WTC11 (cell line): ENCODE data around the gene CHD1L. TPM values are rescaled to one million over a fixed set of nuclear protein-coding genes. Genes with fewer than 3 reads are reported as not detected.

Experiments
- ATAC-seq: fragments of 200-7000 bp; cut with Tn5 transposase; 2 replicates; pipeline ENCODE4 v1.10.0; 2021; ENCODE audit warnings: mild to moderate bottlenecking, moderate library complexity
- CTCF ChIA-PET: fragments of 300-600 bp; sonication (Branson Sonifier 250); formaldehyde crosslinking; loops from one replicate; lab custom pipeline; 2021; ENCODE audit warnings: antibody characterized with exemption; lab: Charles Lee
- POLR2A ChIA-PET: fragments of 350-600 bp; sonication (Branson Sonifier 250); formaldehyde crosslinking; loops from one replicate; lab custom pipeline; 2021; ENCODE audit warnings: antibody characterized with exemption; lab: Charles Lee
- DNase-seq: peaks from one replicate; pipeline ENCODE4 v3.0.0; 2021; ENCODE audit warnings: low spot score
- H3K27ac Mint-ChIP-seq: 2 replicates; pipeline ENCODE4 v1.8.0; 2021; ENCODE audit warnings: mixed read lengths
- H3K27me3 Mint-ChIP-seq: 2 replicates; pipeline ENCODE4 v1.8.0; 2021; ENCODE audit warnings: low read depth, mild to moderate bottlenecking, moderate library complexity, mixed read lengths
- H3K36me3 Mint-ChIP-seq: 2 replicates; pipeline ENCODE4 v1.8.0; 2021; ENCODE audit warnings: mixed read lengths
- H3K4me1 Mint-ChIP-seq: 2 replicates; pipeline ENCODE4 v1.8.0; 2022; ENCODE audit warnings: mixed read lengths
- H3K4me3 Mint-ChIP-seq: 2 replicates; pipeline ENCODE4 v1.8.0; 2021; ENCODE audit warnings: mild to moderate bottlenecking, moderate library complexity, mixed read lengths
- H3K9me3 Mint-ChIP-seq: 2 replicates; pipeline ENCODE4 v1.8.0; 2021; ENCODE audit warnings: mixed read lengths
- E2F1 ChIP-seq: sonication (generic); formaldehyde crosslinking; IDR thresholded peaks from 2 replicates; pipeline ENCODE4 v1.8.0; 2022; ENCODE audit warnings: mild to moderate bottlenecking, missing genetic modification reagents
- E2F4 ChIP-seq: sonication (generic); formaldehyde crosslinking; IDR thresholded peaks from 2 replicates; pipeline ENCODE4 v1.8.1; 2022; ENCODE audit warnings: low read depth, mild to moderate bottlenecking, moderate library complexity, missing genetic modification reagents, borderline replicate concordance
- EMX1 ChIP-seq: fragments of 250-450 bp; sonication (Bioruptor Pico); IDR thresholded peaks from 2 replicates; pipeline ENCODE4 v1.8.0; 2021; ENCODE audit warnings: mild to moderate bottlenecking
- FOXP1 ChIP-seq: sonication (generic); formaldehyde crosslinking; IDR thresholded peaks from 2 replicates; pipeline ENCODE4 v1.8.0; 2022; ENCODE audit warnings: missing genetic modification reagents, mild to moderate bottlenecking, moderate library complexity, borderline replicate concordance
- GABPB1 ChIP-seq: sonication (generic); formaldehyde crosslinking; IDR thresholded peaks from 2 replicates; pipeline ENCODE4 v1.8.1; 2023; ENCODE audit warnings: mild to moderate bottlenecking, missing genetic modification reagents
- HMGA2 ChIP-seq: fragments of 250-450 bp; sonication (Bioruptor Pico); IDR thresholded peaks from 2 replicates; pipeline ENCODE4 v1.4.0; 2021; ENCODE audit warnings: mild to moderate bottlenecking, moderate library complexity
- JUN ChIP-seq: sonication (generic); formaldehyde crosslinking; IDR thresholded peaks from 2 replicates; pipeline ENCODE4 v1.8.0; 2023; ENCODE audit warnings: mild to moderate bottlenecking, missing genetic modification reagents
- NFATC4 ChIP-seq: fragments of 250-450 bp; sonication (Bioruptor Pico); IDR thresholded peaks from 2 replicates; pipeline ENCODE4 v1.9.0; 2021; ENCODE audit warnings: mild to moderate bottlenecking
- PRDM15 ChIP-seq: sonication (generic); formaldehyde crosslinking; IDR thresholded peaks from 2 replicates; pipeline ENCODE4 v1.8.0; 2022; ENCODE audit warnings: missing genetic modification reagents
- PRRX2 ChIP-seq: fragments of 250-450 bp; sonication (Bioruptor Pico); IDR thresholded peaks from 2 replicates; pipeline ENCODE4 v1.8.0; 2021; ENCODE audit warnings: mild to moderate bottlenecking
- SMAD3 ChIP-seq: sonication (generic); formaldehyde crosslinking; IDR thresholded peaks from 2 replicates; pipeline ENCODE4 v1.8.0; 2022; ENCODE audit warnings: missing genetic modification reagents, mild to moderate bottlenecking, borderline replicate concordance
- ZNF121 ChIP-seq: sonication (generic); formaldehyde crosslinking; IDR thresholded peaks from 2 replicates; pipeline ENCODE4 v1.8.0; 2023; ENCODE audit warnings: missing genetic modification reagents
- ZNF232 ChIP-seq: sonication (generic); formaldehyde crosslinking; IDR thresholded peaks from 2 replicates; pipeline ENCODE4 v1.8.0; 2022; ENCODE audit warnings: mild to moderate bottlenecking, missing genetic modification reagents
- ZNF263 ChIP-seq: sonication (generic); formaldehyde crosslinking; IDR thresholded peaks from 2 replicates; pipeline ENCODE4 v1.8.1; 2022; ENCODE audit warnings: low read depth, mild to moderate bottlenecking, moderate library complexity, missing genetic modification reagents
- ZNF423 ChIP-seq: fragments of 250-450 bp; sonication (Bioruptor Pico); IDR thresholded peaks from 2 replicates; pipeline ENCODE4 v2.1.2; 2022; ENCODE audit warnings: mild to moderate bottlenecking, moderate library complexity
- total RNA-seq: library from RNA; stranded (reverse); gene quantifications from 3 replicates; pipeline ENCODE4 v1.2.3, GENCODE V29; 2021
- TF ChIP-seq, protein P1 (sequence below): sonication (generic); formaldehyde crosslinking; IDR thresholded peaks from 2 replicates; pipeline ENCODE4 v1.8.1; 2023; ENCODE audit warnings: mild to moderate bottlenecking, missing genetic modification reagents
- TF ChIP-seq, protein P2 (sequence below): fragments of 250-450 bp; sonication (Bioruptor Pico); IDR thresholded peaks from 2 replicates; pipeline ENCODE4 v1.8.0; 2021; ENCODE audit warnings: mild to moderate bottlenecking
- TF ChIP-seq, protein P3 (sequence below): sonication (generic); formaldehyde crosslinking; conservative IDR thresholded peaks from 2 replicates; pipeline ENCODE4 v1.8.1; 2022; ENCODE audit warnings: mild to moderate bottlenecking, missing genetic modification reagents

The CHD1L gene
- total RNA-seq, 1 experiment from 2014 or later = 68.7 TPM

GRCh38 chr1:147218606-147219005, 23.9 kb upstream of the CHD1L start:
- TF ChIP-seq ZNF121 (no peak), ZNF263 (CRISPR knock-in tag) (no peak), ZNF232 (CRISPR knock-in tag) (no peak), JUN (CRISPR knock-in tag) (no peak), E2F4 (CRISPR knock-in tag) (no peak), ZNF423 (no peak), PRRX2 (CRISPR knock-in tag) (no peak), NFATC4 (no peak), GABPB1 (no peak), SMAD3 (CRISPR knock-in tag) (no peak), HMGA2 (CRISPR knock-in tag) (no peak), PRDM15 (CRISPR knock-in tag) (no peak), E2F1 (CRISPR knock-in tag) (no peak), EMX1 (no peak)
- TF ChIP-seq, protein P1, sequence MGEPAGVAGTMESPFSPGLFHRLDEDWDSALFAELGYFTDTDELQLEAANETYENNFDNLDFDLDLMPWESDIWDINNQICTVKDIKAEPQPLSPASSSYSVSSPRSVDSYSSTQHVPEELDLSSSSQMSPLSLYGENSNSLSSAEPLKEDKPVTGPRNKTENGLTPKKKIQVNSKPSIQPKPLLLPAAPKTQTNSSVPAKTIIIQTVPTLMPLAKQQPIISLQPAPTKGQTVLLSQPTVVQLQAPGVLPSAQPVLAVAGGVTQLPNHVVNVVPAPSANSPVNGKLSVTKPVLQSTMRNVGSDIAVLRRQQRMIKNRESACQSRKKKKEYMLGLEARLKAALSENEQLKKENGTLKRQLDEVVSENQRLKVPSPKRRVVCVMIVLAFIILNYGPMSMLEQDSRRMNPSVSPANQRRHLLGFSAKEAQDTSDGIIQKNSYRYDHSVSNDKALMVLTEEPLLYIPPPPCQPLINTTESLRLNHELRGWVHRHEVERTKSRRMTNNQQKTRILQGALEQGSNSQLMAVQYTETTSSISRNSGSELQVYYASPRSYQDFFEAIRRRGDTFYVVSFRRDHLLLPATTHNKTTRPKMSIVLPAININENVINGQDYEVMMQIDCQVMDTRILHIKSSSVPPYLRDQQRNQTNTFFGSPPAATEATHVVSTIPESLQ (CRISPR knock-in tag) = no peak
- TF ChIP-seq, protein P2, sequence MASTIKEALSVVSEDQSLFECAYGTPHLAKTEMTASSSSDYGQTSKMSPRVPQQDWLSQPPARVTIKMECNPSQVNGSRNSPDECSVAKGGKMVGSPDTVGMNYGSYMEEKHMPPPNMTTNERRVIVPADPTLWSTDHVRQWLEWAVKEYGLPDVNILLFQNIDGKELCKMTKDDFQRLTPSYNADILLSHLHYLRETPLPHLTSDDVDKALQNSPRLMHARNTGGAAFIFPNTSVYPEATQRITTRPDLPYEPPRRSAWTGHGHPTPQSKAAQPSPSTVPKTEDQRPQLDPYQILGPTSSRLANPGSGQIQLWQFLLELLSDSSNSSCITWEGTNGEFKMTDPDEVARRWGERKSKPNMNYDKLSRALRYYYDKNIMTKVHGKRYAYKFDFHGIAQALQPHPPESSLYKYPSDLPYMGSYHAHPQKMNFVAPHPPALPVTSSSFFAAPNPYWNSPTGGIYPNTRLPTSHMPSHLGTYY = no peak
- Mint-ChIP-seq H3K9me3 (no peaks in the 10 kb centered on the region), H3K4me1 (peaks cover 7% of the 10 kb centered on the region), H3K4me3 (no peak overlapping the region), H3K27ac (no peak overlapping the region), H3K36me3 (no peaks in the 10 kb centered on the region), H3K27me3 (peaks cover 2% of the 10 kb centered on the region; the same call in 1 of the 2 replicates)
- CTCF ChIA-PET = no interaction called here
- DNase-seq (no peak), ATAC-seq (no peak)
- POLR2A ChIA-PET = no interaction called here

DNA sequence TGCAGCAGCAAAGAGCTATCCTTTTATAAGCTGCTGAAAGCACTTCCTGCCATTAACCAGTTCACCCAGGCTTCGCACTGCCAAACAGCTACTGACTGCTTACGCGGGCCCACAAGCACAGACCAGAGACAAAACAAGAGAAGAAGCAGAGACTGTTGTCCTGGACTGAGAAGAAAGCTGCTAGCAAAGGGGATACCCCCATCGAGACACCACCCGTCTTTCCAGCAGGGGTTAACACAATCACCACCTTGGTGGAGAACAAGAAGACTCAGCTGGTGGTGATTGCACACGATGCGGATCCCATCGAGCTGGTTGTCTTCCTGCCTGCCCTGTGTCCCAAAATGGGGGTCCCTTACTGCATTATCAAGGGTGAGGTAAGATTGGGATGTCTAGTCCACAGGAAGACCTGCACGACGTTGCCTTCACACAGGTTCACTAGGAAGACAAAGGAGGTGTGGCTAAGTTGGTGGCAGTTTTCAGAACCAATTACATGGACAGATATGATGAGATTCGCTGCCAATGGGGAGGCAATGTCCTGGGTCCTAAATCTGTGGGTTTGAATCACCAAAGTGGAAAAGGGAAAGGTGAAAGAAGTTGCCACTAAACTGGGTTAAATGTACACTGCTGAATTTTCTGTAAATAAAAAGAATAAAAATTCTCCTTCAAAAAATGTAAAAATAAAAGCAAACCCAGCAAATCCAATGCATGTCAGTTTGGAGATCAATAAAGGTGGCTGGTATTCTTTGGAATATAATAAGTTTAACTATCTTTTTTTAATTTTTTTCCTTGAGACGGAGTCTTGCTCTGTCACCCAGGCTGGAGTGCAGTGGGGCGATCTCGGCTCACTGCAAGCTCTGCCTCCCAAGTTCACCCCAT, 18.5 kb upstream of the CHD1L start:
- POLR2A ChIA-PET = interaction anchor here (0.8 kb wide), 1 partner anchor 140 kb away, joined by 3 read pairs; no protein-coding TSS in a partner anchor
- DNase-seq (no peak), ATAC-seq (peak; percentile 27)
- Mint-ChIP-seq H3K9me3 (no peaks in the 10 kb centered on the region), H3K4me1 (peaks cover 27% of the 10 kb centered on the region), H3K27ac (peak overlapping the region; percentile 78; the same call in 1 of the 2 replicates), H3K27me3 (peaks cover 19% of the 10 kb centered on the region), H3K36me3 (no peaks in the 10 kb centered on the region), H3K4me3 (peak overlapping the region; percentile 97)
- TF ChIP-seq ZNF263 (CRISPR knock-in tag) (no peak), ZNF121 (no peak), FOXP1 (CRISPR knock-in tag) (no peak)
- TF ChIP-seq, protein P1 (CRISPR knock-in tag) = no peak
- TF ChIP-seq, protein P3, sequence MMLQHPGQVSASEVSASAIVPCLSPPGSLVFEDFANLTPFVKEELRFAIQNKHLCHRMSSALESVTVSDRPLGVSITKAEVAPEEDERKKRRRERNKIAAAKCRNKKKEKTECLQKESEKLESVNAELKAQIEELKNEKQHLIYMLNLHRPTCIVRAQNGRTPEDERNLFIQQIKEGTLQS (CRISPR knock-in tag) = no peak
- CTCF ChIA-PET = interaction anchor here (0.6 to 1.2 kb wide), 3 partner anchors 15 to 50 kb away, joined by 3 to 10 read pairs (median 5); partner anchors contain the start of gene CHD1L
